Ishikawa (cell line): ENCODE results near the gene OR3A1.

Experiments
- CEBPB ChIP-seq: IDR thresholded peaks from 2 replicates; pipeline ENCODE4 v1.6.1; 2012
- CREB1 ChIP-seq: IDR thresholded peaks from 2 replicates; pipeline ENCODE4 v1.6.1; 2012; ENCODE audit warnings: low read depth
- FOXM1 ChIP-seq: IDR thresholded peaks from 2 replicates; pipeline ENCODE4 v1.6.1; 2012; ENCODE audit warnings: low read depth, borderline replicate concordance
- NFIC ChIP-seq: IDR thresholded peaks from 2 replicates; pipeline ENCODE4 v1.6.1; 2012
- RAD21 ChIP-seq: IDR thresholded peaks from 2 replicates; pipeline ENCODE4 v1.6.1; 2012; ENCODE audit warnings: low read depth
- REST ChIP-seq: IDR thresholded peaks from 2 replicates; pipeline ENCODE4 v1.6.1; 2012; ENCODE audit warnings: low read depth, mild to moderate bottlenecking
- TCF12 ChIP-seq: IDR thresholded peaks from 2 replicates; pipeline ENCODE4 v1.6.1; 2012; ENCODE audit warnings: low read depth
- TEAD4 ChIP-seq: IDR thresholded peaks from 2 replicates; pipeline ENCODE4 v1.6.1; 2012
- YY1 ChIP-seq: IDR thresholded peaks from 2 replicates; pipeline ENCODE4 v1.6.1; 2012; ENCODE audit warnings: low read depth

- TF ChIP-seq YY1, result no peak
- TF ChIP-seq RAD21, result no peak
- no peak for TF ChIP-seq FOXM1
- TF ChIP-seq CEBPB, result no peak
- TF ChIP-seq REST, result no peak
- no peak for TF ChIP-seq NFIC
- no peak for TF ChIP-seq TEAD4
- TF ChIP-seq TCF12, result no peak
- no peak for TF ChIP-seq CREB1
These were observed 22.0 kb downstream of the OR3A1 start for GRCh38 chr17:3276126-3276525.
